HL-60 (cell line): ENCODE data around the gene SCGN.

Source experiments
- CTCF ChIP-seq: IDR thresholded peaks from one replicate; pipeline ENCODE4 v1.5.1; 2011; ENCODE audit warnings: low read length, control low read depth, inconsistent platforms; ENCODE audit not compliant: insufficient read depth
- POLR2AphosphoS5 ChIP-seq: IDR thresholded peaks from 2 replicates; pipeline ENCODE4 v1.6.1; 2012; ENCODE audit warnings: low read depth
- SPI1 ChIP-seq: IDR thresholded peaks from 2 replicates; pipeline ENCODE4 v1.6.1; 2012; ENCODE audit warnings: low read depth, mild to moderate bottlenecking, borderline replicate concordance

- TF ChIP-seq CTCF (no peak), POLR2AphosphoS5 (no peak), SPI1 (no peak)
Measured at GRCh38 chr6:25670793-25671513, 18.9 kb downstream of the SCGN start.
